Measurements from ENCODE around the gene NUP93. TPM values are rescaled to one million over a fixed set of nuclear protein-coding genes. Genes with fewer than 3 reads are reported as not detected.

The NUP93 gene
- total RNA-seq, 1 experiment from 2014 or later: 144 TPM

DNA sequence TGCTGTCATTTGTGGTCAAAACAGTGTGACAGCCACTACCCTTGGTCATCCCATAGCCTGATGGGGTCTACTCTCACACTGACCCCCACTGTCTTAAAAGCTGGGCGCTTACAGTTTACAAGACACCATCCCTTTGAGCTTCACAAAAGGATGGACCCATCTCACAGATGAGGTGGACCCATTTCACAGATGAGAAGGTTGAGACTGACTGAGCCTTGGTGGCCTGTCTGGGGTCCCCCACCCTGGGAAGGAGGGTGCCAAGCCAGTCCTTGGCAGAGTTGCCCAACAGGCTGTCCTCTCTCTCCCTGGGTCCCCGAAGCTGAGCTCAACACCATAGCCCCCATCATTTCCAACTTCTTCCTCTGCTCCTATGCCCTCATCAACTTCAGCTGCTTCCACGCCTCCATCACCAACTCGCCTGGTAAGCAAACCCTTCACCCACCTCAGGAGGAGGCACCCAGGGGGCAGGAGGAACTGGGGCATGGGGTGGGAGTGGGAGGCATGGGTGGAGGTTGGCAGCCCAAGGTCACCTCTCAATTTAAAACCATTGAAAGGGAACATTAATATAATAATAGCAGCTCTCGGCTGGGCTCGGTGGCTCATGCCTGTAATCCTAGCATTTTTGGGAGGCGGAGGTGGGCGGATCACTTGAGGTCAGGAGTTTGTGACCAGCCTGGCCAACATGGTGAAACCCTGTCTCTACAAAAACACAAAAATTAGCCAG, 152.3 kb downstream of the NUP93 start:
- intact Hi-C loops (cut with micrococcal nuclease): no loop called here
- H3K36me3 ChIP-seq (ENCODE audit: control insufficient read depth in 1 of 2, insufficient read depth in 2 of 2, low read length in 2 of 2): no peaks in the 10 kb centered on the region
- CTCF ChIA-PET: no interaction called here
- ATAC-seq (no peak), DNase-seq (ENCODE audit: low read depth, low spot score) (no peak)
- H3K9me3 ChIP-seq (ENCODE audit: control insufficient read depth in 1 of 2, insufficient read depth in 1 of 2, low read depth in 1 of 2, low read length in 2 of 2): no peaks in the 10 kb centered on the region
- H3K9me2 ChIP-seq (ENCODE audit: insufficient read depth): no peaks in the 10 kb centered on the region
- H3K27me3 ChIP-seq (ENCODE audit: insufficient read depth, low read length): no peaks in the 10 kb centered on the region
- no peak overlapping the region for H3K4me3 ChIP-seq (replicated peaks in 1 of 2; ENCODE audit: low read depth in 1 of 2, low read length in 2 of 2)
- no peaks in the 10 kb centered on the region for H4K20me1 ChIP-seq (ENCODE audit: insufficient read depth)
- POLR2A ChIA-PET: interaction anchor here (1.2 kb wide), 1 partner anchor 49 kb away, joined by 4 read pairs; the partner anchor contains the start of gene HERPUD1
- RAD21 ChIA-PET (ENCODE audit: low non-redundant PET in 1 of 2, low total read pairs in 2 of 2, uncharacterized antibody in 2 of 2, unreplicated experiment in 2 of 2): no interaction called here
- TF ChIP-seq, protein P1, sequence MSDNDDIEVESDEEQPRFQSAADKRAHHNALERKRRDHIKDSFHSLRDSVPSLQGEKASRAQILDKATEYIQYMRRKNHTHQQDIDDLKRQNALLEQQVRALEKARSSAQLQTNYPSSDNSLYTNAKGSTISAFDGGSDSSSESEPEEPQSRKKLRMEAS (IDR thresholded peaks at IDR 0.05): no peak
- TF ChIP-seq TCF7L2 (IDR thresholded peaks at IDR 0.05; ENCODE audit: borderline replicate concordance, extremely low read depth, insufficient read depth, insufficient read length): no peak
- no peak for TF ChIP-seq POLR2A (IDR thresholded peaks at IDR 0.05; ENCODE audit: borderline replicate concordance, extremely low read depth, insufficient read depth, insufficient read length)
- TF ChIP-seq YY1 (IDR thresholded peaks at IDR 0.05; ENCODE audit: extremely low read depth, insufficient replicate concordance, low read depth, low read length): no peak
- TF ChIP-seq EGR1 (IDR thresholded peaks at IDR 0.05; ENCODE audit: low read depth): no peak
- TF ChIP-seq CBX3 (IDR thresholded peaks at IDR 0.05; ENCODE audit: low read depth): no peak
- no peak for TF ChIP-seq ZFX (IDR thresholded peaks at IDR 0.05)
- TF ChIP-seq ZNF274 (IDR thresholded peaks at IDR 0.05; ENCODE audit: low read depth, low read length): no peak
- TF ChIP-seq SRF (IDR thresholded peaks at IDR 0.05; ENCODE audit: low read depth): no peak
- TF ChIP-seq POLR2AphosphoS5 (IDR thresholded peaks at IDR 0.05; ENCODE audit: low read depth, low read length): no peak
- TF ChIP-seq, protein P2, sequence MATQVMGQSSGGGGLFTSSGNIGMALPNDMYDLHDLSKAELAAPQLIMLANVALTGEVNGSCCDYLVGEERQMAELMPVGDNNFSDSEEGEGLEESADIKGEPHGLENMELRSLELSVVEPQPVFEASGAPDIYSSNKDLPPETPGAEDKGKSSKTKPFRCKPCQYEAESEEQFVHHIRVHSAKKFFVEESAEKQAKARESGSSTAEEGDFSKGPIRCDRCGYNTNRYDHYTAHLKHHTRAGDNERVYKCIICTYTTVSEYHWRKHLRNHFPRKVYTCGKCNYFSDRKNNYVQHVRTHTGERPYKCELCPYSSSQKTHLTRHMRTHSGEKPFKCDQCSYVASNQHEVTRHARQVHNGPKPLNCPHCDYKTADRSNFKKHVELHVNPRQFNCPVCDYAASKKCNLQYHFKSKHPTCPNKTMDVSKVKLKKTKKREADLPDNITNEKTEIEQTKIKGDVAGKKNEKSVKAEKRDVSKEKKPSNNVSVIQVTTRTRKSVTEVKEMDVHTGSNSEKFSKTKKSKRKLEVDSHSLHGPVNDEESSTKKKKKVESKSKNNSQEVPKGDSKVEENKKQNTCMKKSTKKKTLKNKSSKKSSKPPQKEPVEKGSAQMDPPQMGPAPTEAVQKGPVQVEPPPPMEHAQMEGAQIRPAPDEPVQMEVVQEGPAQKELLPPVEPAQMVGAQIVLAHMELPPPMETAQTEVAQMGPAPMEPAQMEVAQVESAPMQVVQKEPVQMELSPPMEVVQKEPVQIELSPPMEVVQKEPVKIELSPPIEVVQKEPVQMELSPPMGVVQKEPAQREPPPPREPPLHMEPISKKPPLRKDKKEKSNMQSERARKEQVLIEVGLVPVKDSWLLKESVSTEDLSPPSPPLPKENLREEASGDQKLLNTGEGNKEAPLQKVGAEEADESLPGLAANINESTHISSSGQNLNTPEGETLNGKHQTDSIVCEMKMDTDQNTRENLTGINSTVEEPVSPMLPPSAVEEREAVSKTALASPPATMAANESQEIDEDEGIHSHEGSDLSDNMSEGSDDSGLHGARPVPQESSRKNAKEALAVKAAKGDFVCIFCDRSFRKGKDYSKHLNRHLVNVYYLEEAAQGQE (IDR thresholded peaks at IDR 0.05; ENCODE audit: low read depth): no peak
- TF ChIP-seq SIN3A (IDR thresholded peaks at IDR 0.05; ENCODE audit: low read depth): no peak
- H3K9ac ChIP-seq (ENCODE audit: low read length): no peak overlapping the region
- H2AFZ ChIP-seq (ENCODE audit: low read depth, low read length, poor library complexity, severe bottlenecking): no peak overlapping the region
- BruUV-seq (replicated peaks): no TSS peak
- H3K27ac ChIP-seq (ENCODE audit: low read depth, low read length): no peak overlapping the region
- H3K4me1 ChIP-seq (ENCODE audit: control insufficient read depth in 1 of 2, insufficient read depth in 2 of 2, low read length in 2 of 2): no peaks in the 10 kb centered on the region
- H3K4me2 ChIP-seq (ENCODE audit: low read length): no peak overlapping the region
- H3K79me2 ChIP-seq (ENCODE audit: insufficient read depth, low read length): no peaks in the 10 kb centered on the region

Measured in HCT116 (cell line).